OCI-LY3 (cell line): Measurements from ENCODE around the gene CD99L2.

Source experiments
- CTCF ChIP-seq: fragments of 200-600, 300-600 bp; sonication (generic); IDR thresholded peaks from 2 replicates; pipeline ENCODE4 v1.5.1; 2014; ENCODE audit warnings: antibody characterized with exemption, low read length, low read depth
- EZH2phosphoT487 ChIP-seq: fragments of 200-600 bp; shearing (Covaris generic); IDR thresholded peaks from 2 replicates; pipeline ENCODE4 v1.6.1; 2018; ENCODE audit warnings: antibody characterized with exemption, mixed run types, low read depth

- TF ChIP-seq CTCF: no peak
- no peak for TF ChIP-seq EZH2phosphoT487
These were observed 52.3 kb downstream of the CD99L2 start for GRCh38 chrX:150846130-150846529.
